Central memory CD8-positive, alpha-beta T cell (primary cell): Measurements from ENCODE around the gene REEP1.

Experiments
- ATAC-seq: fragments of 150-1000 bp; cut with Tn5 transposase; replicated peaks from 2 replicates; pipeline ENCODE4 v1.10.0; 2022; ENCODE audit warnings: mild to moderate bottlenecking, moderate FRiP score, moderate number of reproducible peaks; ENCODE audit not compliant: poor library complexity, severe bottlenecking; ENCODE audit errors: extremely low read depth
- DNase-seq, 2 donors: peaks; one replicate each; pipeline ENCODE4 v3.0.0; 2021; ENCODE audit warnings: low spot score in 2 of 2
- H3K27ac Mint-ChIP-seq: one replicate; pipeline ENCODE4 v1.8.0; 2022; ENCODE audit warnings: low read depth, mild to moderate bottlenecking, moderate library complexity, mixed read lengths
- H3K27me3 Mint-ChIP-seq: one replicate; pipeline ENCODE4 v1.8.0; 2022; ENCODE audit warnings: mixed read lengths
- H3K36me3 Mint-ChIP-seq: one replicate; pipeline ENCODE4 v1.8.0; 2022; ENCODE audit warnings: mild to moderate bottlenecking, moderate library complexity, mixed read lengths; ENCODE audit not compliant: insufficient read depth
- H3K4me1 Mint-ChIP-seq: one replicate; pipeline ENCODE4 v1.8.0; 2022; ENCODE audit warnings: mixed read lengths
- H3K4me3 Mint-ChIP-seq: one replicate; pipeline ENCODE4 v1.8.0; 2022; ENCODE audit warnings: mild to moderate bottlenecking, moderate library complexity, mixed read lengths
- H3K9me3 Mint-ChIP-seq: one replicate; pipeline ENCODE4 v1.8.0; 2022; ENCODE audit warnings: mixed read lengths

The REEP1 gene

DNA sequence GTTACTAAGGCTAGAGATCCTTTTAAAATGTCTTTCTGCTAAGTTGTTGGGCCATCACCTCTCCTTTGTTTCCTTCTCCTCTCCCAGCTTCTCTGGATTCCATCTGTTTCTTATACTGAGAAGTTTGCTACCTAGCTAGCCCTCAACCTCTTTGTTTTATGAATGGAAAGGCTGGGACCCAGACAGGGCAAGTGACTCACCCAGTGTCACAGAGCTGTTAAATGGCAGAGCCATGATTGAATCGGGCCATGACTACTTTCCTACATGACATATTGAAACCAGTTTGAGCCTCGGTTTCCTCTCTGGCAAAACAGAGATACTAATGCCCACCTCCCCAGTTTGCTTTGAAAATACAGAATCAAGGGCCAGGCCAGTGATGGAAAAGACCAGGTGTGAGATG lies 24.1 kb downstream of the REEP1 start:
- DNase-seq (no peak), ATAC-seq (no peak)
- peaks cover 19% of the 10 kb centered on the region for H3K27me3 Mint-ChIP-seq
- no peaks in the 10 kb centered on the region for H3K9me3 Mint-ChIP-seq
- H3K36me3 Mint-ChIP-seq = no peaks in the 10 kb centered on the region
- no peak overlapping the region for H3K27ac Mint-ChIP-seq
- no peaks in the 10 kb centered on the region for H3K4me1 Mint-ChIP-seq
- H3K4me3 Mint-ChIP-seq = no peak overlapping the region

DNA sequence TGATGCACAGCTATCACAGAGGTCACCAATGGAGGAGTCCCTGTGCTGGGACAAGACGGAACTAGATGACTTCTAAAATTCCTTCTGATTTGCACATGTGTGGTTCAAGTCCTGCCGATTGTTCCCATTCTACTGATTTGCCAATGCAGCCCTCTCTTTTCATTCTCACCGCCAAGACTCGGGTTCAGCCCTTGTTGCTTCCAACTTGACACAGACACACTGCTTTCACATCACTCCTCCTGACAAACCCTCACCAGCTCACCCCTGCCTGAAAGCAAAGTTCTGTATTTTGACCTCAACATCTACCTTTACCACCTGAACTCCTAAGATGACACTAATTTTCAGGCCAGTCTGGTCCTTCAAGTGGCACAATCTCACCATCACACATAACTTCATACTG lies 25.5 kb downstream of the REEP1 start:
- Mint-ChIP-seq H3K9me3 (no peaks in the 10 kb centered on the region), H3K4me1 (no peaks in the 10 kb centered on the region), H3K4me3 (no peak overlapping the region), H3K27ac (no peak overlapping the region), H3K27me3 (peaks cover 12% of the 10 kb centered on the region), H3K36me3 (no peaks in the 10 kb centered on the region)
- ATAC-seq (no peak), DNase-seq (no peak)

DNA sequence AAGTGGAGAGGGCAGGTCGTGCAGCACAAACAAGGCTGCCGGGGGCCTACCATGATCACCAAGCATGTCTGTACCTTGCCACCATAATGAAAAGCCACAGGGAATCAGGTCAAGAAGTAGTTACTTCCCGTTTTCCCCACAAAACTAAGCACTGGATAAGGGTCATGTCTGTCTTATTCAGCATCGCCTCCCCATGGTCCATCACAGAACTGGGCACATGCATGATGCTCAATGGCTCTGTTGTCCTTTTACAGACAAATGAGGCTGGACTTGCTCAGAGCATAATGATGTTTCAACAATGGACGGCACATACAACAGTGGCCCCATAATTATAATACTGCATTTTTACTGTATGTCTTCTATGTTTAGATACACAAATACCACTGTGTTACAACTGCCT lies 27.5 kb downstream of the REEP1 start:
- H3K4me3 Mint-ChIP-seq = no peak overlapping the region
- no peaks in the 10 kb centered on the region for H3K36me3 Mint-ChIP-seq
- H3K27ac Mint-ChIP-seq = no peak overlapping the region
- H3K27me3 Mint-ChIP-seq = peaks cover 28% of the 10 kb centered on the region
- ATAC-seq (no peak), DNase-seq (no peak)
- no peaks in the 10 kb centered on the region for H3K9me3 Mint-ChIP-seq
- no peaks in the 10 kb centered on the region for H3K4me1 Mint-ChIP-seq

- DNase-seq = no peak
- Mint-ChIP-seq H3K4me3 (no peak overlapping the region), H3K27me3 (peaks cover 28% of the 10 kb centered on the region), H3K4me1 (no peaks in the 10 kb centered on the region), H3K9me3 (no peaks in the 10 kb centered on the region), H3K27ac (no peak overlapping the region), H3K36me3 (no peaks in the 10 kb centered on the region)
- no peak for ATAC-seq
These were observed 28.3 kb downstream of the REEP1 start for GRCh38 chr2:86308984-86309695.

DNA sequence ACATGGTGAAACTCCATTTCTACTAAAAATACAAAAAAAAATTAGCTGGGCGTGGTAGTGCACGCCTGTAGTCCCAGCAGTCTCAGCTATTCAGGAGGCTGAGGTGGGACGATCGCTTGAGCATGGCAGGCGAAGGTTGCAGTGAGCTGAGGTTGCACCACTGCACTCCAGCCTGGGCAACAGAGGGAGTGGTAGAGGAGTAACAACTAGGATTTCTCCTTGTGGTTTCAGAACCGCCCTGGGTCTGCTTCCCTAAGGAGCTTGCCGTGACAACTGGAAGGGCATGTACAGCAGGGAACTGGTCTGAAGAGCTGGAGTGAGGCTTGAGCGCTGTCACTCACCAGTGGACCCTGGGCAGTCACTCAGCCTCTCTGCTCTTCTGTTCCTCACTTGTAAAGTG lies 29.1 kb downstream of the REEP1 start:
- DNase-seq (no peak), ATAC-seq (no peak)
- peaks cover 28% of the 10 kb centered on the region for H3K27me3 Mint-ChIP-seq
- H3K4me3 Mint-ChIP-seq = no peak overlapping the region
- no peaks in the 10 kb centered on the region for H3K9me3 Mint-ChIP-seq
- H3K36me3 Mint-ChIP-seq = no peaks in the 10 kb centered on the region
- H3K4me1 Mint-ChIP-seq = no peaks in the 10 kb centered on the region
- no peak overlapping the region for H3K27ac Mint-ChIP-seq

DNA sequence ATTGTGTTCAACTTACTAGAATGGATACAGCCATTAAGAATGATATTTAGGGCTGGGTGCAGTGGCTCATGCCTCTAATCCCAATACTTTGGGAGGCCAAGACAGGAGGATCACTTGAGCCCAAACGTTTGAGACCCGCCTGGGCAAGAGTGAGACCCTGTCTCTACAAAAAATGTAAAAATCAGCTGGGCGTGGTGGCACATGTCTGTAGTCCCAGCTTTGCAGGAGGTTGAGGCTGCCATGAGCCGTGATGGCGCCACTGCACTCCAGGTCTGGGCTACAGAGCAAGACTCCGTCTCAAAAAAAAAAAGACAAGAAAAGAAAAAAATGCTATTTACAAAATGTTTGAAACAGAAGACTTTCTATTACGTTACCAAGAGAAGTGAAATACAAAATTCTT lies 30.0 kb downstream of the REEP1 start:
- Mint-ChIP-seq H3K27me3 (peaks cover 26% of the 10 kb centered on the region), H3K9me3 (no peaks in the 10 kb centered on the region), H3K27ac (no peak overlapping the region), H3K4me3 (no peak overlapping the region), H3K36me3 (no peaks in the 10 kb centered on the region), H3K4me1 (no peaks in the 10 kb centered on the region)
- DNase-seq (no peak), ATAC-seq (no peak)

DNA sequence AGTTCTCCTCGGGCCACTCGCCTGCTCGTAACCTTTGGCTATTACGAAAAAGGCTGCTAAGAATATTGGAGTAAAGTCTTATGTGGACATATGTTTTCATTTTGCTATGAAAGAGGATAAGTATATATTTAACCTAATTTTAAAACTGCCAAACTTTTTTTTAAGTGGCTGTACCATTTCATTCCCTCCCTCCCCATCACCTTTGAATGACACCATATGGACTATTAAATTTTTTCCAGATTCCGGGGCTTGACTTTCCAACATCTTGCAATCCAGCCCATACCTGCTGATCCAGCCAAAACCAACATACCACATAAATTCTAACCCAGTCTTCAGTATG lies 31.5 kb downstream of the REEP1 start:
- Mint-ChIP-seq H3K36me3 (no peaks in the 10 kb centered on the region), H3K4me1 (no peaks in the 10 kb centered on the region), H3K9me3 (no peaks in the 10 kb centered on the region), H3K27me3 (peaks cover 27% of the 10 kb centered on the region), H3K4me3 (no peak overlapping the region), H3K27ac (no peak overlapping the region)
- DNase-seq = no peak
- ATAC-seq = no peak

DNA sequence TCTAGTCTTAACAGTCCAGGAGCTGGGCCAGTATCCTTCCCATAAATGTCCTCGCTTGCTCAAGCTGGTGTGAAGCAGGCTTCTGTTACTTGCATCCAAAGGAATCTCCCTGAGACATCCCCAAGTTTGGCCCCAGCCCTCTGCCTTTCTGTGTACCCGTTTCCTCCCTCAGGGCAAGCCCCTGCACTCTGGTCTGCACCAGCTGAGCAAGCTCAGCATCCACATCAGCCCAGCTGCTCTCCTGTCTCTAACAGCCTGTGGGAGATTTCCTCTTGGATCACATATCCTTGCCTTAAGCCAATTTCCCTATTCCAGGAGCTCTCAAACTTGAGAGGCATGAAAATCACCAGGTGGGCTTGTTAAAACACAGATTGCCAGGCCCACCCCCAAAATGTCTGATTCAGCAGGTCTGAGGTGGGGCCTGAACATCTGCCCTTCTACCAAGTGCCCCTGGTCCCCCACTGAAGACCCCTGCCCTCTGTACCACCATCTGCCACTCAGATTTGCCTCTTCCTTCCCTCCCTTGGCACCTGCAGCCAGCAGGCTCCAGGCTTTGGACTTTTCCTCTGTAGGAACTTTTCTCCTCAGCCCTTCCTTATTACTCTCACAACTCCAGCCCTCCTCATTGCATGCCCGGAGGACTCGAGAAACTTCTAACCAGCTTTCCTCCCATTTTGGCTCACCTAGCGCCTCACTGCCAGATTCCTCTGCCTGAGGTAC lies 32.1 kb downstream of the REEP1 start:
- ATAC-seq = no peak

GRCh38 chr2:86304416-86304815 lies 33.0 kb downstream of the REEP1 start:
- Mint-ChIP-seq H3K36me3 (no peaks in the 10 kb centered on the region), H3K4me1 (no peaks in the 10 kb centered on the region), H3K9me3 (no peaks in the 10 kb centered on the region), H3K4me3 (no peak overlapping the region), H3K27me3 (peaks cover 39% of the 10 kb centered on the region), H3K27ac (no peak overlapping the region)
- no peak for ATAC-seq
- DNase-seq = no peak

More for the DNA sequence above, 32.1 kb downstream of the REEP1 start:
- Mint-ChIP-seq H3K27ac (no peak overlapping the region), H3K27me3 (peaks cover 32% of the 10 kb centered on the region), H3K36me3 (no peaks in the 10 kb centered on the region), H3K9me3 (no peaks in the 10 kb centered on the region), H3K4me1 (no peaks in the 10 kb centered on the region), H3K4me3 (no peak overlapping the region)
- DNase-seq = no peak

- H3K4me3 Mint-ChIP-seq = no peak overlapping the region
- peaks cover 53% of the 10 kb centered on the region for H3K27me3 Mint-ChIP-seq
- ATAC-seq (no peak), DNase-seq (no peak)
- H3K27ac Mint-ChIP-seq = no peak overlapping the region
- H3K4me1 Mint-ChIP-seq = no peaks in the 10 kb centered on the region
- H3K9me3 Mint-ChIP-seq = no peaks in the 10 kb centered on the region
- no peaks in the 10 kb centered on the region for H3K36me3 Mint-ChIP-seq
These were observed 35.1 kb downstream of the REEP1 start for GRCh38 chr2:86302320-86302719.

- no peak overlapping the region for H3K4me3 Mint-ChIP-seq
- ATAC-seq (no peak), DNase-seq (no peak)
- H3K36me3 Mint-ChIP-seq = no peaks in the 10 kb centered on the region
- no peak overlapping the region for H3K27ac Mint-ChIP-seq
- H3K4me1 Mint-ChIP-seq = no peaks in the 10 kb centered on the region
- H3K27me3 Mint-ChIP-seq = peaks cover 59% of the 10 kb centered on the region
- no peaks in the 10 kb centered on the region for H3K9me3 Mint-ChIP-seq
These were observed 35.7 kb downstream of the REEP1 start for GRCh38 chr2:86301711-86302202.

DNA sequence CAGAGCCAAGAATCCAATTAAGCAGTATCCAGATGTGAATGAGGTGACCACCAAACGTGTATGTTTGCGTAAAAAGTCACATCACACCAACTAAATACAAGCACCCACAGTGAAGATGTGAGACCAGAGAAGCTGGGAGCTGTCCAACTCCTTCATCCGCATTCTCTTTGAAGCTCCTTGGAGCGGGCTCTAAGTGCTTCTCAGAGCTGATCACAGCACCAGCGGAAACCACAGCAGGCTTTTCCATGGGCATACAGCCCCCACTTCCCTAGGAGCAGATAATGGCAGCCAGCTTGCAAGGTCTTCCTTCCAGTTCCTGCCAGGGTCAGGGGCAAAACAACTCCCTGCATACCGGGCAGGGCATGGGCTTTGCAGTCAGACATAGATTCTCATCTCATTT lies 36.4 kb downstream of the REEP1 start:
- DNase-seq (no peak), ATAC-seq (no peak)
- H3K4me3 Mint-ChIP-seq = no peak overlapping the region
- H3K9me3 Mint-ChIP-seq = no peaks in the 10 kb centered on the region
- no peaks in the 10 kb centered on the region for H3K36me3 Mint-ChIP-seq
- no peaks in the 10 kb centered on the region for H3K4me1 Mint-ChIP-seq
- peaks cover 56% of the 10 kb centered on the region for H3K27me3 Mint-ChIP-seq
- no peak overlapping the region for H3K27ac Mint-ChIP-seq

GRCh38 chr2:86300496-86300895 lies 36.9 kb downstream of the REEP1 start:
- Mint-ChIP-seq H3K4me3 (no peak overlapping the region), H3K27me3 (peaks cover 50% of the 10 kb centered on the region), H3K36me3 (no peaks in the 10 kb centered on the region), H3K9me3 (no peaks in the 10 kb centered on the region), H3K4me1 (no peaks in the 10 kb centered on the region), H3K27ac (no peak overlapping the region)
- ATAC-seq = no peak
- no peak for DNase-seq
